ENCODE results near the gene CHST3.

Gene CHST3

GRCh38 chr10:71995887-71996575 is 31.8 kb downstream of the CHST3 start:
- no peak for DNase-seq

DNA sequence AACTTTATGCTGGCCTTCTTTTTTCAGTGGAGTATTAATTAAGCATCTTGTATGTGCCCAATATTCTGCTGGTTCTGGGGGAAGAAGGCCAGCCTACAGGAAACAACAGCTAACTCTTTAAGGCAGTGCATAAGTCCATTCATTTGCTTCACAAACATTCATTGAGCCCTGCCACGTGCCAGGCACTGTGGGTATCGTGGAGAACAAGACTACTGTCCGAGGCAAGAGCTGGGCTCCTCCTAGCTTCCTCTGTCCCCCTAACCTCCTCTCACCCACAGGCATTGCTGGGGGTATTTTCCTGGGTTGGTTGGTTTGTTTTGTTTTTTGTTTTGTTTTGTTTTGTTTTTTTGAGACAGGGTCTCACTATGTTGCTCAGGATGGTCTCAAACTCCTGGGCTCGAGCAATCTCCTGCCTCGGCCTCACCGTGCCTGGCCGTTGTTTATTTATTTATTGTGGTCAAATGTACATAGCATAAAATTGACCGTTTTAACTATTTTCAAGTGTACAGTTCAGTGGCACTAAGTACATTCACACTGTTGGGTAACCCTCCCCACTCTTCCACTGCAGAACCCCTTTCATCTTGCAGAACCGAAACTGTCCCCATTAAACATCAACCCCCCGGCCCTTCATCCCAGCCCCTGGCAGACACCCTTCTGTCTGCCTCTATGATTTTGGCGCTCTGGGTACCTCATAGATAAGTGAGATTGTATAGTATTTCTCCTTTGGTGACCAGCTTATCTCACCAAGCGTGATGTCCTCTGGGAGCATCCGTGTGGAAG is 32.6 kb downstream of the CHST3 start:
- DNase-seq, result no peak

GRCh38 chr10:71998119-71998839 is 34.1 kb downstream of the CHST3 start:
- no peak for DNase-seq

GRCh38 chr10:71998840-71999194 is 34.6 kb downstream of the CHST3 start:
- no peak for DNase-seq

DNA sequence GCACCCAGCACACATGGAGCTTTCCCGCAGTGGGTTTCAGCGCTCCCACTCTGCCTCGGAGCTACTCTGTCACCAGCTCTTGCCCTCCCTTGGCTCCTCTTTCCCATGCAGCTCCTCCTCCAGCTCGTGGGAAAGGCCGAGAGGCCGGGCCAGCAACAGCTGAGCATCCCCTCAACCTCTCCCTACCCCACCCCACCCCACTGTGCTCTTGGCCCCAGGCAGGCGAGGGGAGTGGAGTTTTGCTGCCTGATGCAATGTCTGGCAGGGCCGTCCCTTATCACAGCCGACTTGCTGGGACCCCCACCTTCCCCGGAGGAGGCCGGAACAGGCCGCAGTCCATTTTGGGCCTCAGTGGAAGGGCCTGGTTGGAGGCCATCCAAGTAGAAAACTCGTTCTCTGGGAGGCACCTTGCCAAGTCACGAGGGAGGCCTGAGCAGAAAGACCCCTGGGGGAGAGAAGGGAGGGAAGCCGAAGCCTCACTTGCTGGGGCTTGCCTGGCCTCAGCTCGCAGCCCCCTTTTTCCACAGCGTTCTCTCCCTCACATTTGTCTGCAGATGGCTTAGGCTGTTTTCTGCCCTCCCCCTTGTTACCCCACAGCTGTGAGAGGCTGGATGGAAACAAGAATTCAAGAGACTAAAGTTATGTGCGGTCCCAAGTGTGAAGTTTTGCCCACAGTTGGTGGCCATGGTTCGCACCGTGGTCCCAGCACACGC is 35.3 kb downstream of the CHST3 start:
- DNase-seq, result peak; percentile 75

DNA sequence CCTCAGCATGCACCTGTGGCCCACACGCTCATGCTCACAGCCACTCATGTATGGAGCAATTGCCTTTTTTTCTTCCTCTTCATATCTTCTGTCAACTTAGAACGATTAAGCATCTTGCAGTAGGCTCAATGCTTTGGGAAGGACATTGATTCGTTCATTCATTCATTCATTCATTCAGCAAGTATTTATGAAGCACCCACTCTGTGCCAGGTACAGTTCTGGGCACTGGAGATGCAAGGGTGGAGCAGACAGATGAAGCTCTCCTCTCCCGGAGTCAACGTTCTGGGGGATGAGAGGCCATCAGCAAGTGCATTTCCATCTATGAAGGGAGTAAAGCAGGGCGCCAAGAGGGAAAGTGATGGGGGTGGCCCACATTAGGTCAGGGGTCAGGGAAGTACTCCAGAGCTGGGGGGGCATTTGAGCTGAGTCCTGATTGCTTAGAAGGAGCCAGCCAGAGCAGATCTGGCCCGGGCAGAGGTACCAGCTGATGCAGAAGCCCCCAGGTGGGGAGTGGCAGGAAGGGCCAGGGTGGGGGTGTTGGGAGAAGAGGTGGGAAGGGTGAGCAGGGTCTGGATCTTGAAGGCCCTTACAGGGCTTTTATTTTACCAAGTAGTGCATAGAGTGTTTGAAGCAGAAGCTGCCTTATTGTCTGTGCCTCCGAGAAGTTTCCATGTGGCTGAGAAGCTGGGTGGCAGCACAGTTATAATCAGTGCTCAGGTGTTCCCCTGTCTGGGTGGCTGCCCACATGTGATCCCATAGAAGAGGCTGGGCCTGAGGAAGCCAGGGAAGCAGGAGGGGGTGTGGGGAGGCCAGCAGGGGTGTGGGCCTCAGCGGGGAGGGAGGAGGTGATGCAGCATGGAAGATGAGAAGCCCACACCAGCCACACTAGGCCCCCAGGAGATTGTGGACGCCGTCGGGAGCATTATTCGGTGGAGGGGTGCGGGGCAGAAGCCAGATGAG is 36.2 kb downstream of the CHST3 start:
- peak; percentile 83 for DNase-seq

DNA sequence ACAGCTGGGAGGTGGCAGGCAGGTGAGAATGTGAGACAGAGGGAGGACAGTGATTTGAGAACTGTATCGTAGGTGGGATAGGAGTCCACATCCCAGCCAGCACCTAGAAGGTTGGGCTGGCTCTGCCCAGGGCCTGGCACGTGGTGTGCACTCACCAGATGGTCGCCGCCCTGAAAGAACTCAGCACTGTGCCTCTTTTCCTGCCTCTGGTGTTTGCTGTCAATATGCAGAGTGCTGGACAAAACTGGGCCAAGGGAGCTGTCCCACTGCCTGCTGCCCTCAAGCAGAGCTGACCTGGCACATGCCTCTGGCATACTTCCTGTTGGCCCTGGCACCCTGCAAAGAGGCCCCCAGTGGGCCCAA is 36.8 kb downstream of the CHST3 start:
- DNase-seq, result no peak

- DNase-seq, result no peak
These were observed 38.4 kb downstream of the CHST3 start for GRCh38 chr10:72002354-72003295.

GRCh38 chr10:72006026-72006425 is 41.8 kb downstream of the CHST3 start:
- no peak for DNase-seq

DNA sequence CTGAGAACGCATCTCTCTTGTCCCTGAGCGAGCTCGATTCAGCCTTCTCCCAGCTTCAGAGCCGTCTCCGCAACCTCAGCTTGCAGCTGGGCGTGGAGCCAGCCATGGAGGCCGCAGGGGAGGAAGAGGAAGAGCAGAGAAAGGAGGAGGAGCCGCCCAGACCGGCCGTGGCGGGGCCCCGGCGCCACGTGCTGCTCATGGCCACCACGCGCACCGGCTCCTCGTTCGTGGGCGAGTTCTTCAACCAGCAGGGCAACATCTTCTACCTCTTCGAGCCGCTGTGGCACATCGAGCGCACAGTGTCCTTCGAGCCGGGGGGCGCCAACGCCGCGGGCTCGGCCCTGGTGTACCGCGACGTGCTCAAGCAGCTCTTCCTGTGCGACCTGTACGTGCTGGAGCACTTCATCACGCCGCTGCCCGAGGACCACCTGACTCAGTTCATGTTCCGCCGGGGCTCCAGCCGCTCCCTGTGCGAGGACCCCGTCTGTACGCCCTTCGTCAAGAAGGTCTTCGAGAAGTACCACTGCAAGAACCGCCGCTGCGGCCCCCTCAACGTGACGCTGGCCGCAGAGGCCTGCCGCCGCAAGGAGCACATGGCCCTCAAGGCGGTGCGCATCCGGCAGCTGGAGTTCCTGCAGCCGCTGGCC is 43.2 kb downstream of the CHST3 start:
- no peak for DNase-seq

DNA sequence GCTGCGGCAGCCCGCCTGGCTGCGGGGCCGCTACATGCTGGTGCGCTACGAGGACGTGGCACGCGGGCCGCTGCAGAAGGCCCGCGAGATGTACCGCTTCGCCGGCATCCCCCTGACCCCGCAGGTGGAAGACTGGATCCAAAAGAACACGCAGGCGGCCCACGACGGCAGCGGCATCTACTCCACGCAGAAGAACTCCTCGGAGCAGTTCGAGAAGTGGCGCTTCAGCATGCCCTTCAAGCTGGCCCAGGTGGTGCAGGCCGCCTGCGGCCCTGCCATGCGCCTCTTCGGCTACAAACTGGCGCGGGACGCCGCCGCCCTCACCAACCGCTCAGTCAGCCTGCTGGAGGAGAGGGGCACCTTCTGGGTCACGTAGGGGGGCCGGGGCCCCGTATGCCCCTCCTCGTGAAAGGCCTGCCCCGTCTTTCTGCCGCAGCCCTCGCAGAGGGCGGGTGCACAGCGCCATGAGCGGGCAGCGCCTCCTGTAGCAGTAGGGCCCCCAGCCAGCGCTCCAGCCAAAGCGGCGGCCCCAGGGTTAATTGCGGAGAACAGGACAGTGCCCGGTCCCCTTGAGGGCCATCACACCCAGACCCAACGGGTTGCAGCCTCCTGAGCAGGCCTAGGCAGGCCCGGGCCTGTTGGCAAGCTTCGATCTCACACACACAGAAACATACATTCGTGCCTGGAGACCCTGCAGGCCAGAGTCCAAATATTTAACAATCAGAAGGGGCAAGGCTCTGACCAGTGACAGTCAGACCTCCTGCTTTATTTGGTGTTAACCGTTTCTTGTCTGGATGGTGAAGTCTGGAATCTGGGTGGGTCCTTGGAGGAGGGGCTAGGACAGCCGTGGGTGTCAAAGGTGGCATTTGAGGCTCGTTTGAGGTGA is 44.1 kb downstream of the CHST3 start:
- no peak for DNase-seq

GRCh38 chr10:72009051-72009424 is 44.8 kb downstream of the CHST3 start:
- DNase-seq, result no peak

DNA sequence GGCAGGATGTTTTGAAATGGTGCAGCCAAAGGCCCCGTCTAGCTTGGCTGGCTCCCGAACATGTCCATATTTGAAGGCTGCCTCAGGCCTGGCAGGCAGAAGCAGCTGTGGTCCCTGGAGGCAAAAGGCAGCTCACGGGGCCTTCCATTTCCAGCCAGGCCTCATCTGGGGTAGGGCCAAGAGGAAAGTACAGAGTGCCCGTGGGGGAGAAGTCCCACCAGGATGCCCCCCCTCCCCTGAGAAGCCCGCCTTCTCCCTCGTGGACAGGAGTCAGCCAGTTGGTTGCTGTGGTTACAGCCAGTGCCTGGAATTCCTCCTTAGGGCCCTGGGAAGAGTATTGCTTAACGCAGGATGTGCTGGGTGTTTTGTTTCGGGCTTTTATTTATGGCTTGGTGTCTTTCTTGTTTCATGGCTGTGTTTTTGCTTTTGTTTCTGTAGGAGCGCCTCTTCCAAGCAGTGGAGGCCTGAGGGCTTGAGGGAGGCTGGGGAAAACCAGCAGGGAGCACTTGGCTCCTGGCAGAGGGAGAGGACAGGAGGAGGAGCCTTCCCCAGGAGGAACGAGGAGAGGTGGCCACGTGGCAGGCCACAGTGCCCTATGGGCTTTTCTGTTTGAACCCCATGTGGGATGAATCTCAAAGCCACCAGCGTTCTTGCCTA is 45.4 kb downstream of the CHST3 start:
- DNase-seq, result no peak

GRCh38 chr10:72010234-72010973 is 46.2 kb downstream of the CHST3 start:
- DNase-seq, result no peak

DNA sequence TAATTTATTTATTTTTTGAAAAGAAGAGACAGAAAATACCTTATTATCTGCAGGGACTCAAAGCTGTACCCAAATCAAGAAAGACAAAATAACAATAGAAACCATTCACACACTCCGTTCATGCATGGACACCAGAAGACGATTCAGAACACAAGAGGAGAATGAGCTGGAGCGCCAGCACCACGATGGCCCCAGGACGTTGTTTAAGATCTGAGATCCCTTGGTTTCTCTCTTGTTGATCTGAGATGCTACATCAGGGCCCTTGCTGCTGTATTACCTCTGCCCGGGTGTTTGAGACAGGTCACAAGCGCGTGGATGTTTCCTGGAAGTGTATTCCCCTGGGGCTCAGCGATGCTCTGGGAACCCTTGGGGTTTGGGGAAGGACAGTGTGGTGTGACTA is 46.8 kb downstream of the CHST3 start:
- no peak for DNase-seq

DNA sequence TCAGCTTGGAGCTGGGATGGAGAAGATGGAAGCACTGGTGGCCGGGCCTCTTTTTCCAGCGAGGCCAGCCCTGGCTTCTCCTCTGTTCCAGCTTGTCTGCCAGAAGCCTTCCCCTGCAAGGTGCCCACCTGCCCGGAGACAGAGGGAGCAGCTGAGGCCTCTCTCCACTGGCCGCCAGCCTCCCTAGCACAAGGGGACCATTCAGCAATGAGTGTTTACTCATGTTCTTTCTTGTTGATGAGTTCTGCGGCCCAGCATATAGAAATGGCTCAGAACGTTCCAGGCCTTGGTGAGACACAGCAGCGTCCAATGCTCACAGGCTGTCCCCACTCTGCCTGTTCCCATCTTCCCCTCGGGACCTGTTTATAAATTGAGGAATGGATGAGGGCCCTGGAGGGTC is 47.3 kb downstream of the CHST3 start:
- DNase-seq, result no peak

DNA sequence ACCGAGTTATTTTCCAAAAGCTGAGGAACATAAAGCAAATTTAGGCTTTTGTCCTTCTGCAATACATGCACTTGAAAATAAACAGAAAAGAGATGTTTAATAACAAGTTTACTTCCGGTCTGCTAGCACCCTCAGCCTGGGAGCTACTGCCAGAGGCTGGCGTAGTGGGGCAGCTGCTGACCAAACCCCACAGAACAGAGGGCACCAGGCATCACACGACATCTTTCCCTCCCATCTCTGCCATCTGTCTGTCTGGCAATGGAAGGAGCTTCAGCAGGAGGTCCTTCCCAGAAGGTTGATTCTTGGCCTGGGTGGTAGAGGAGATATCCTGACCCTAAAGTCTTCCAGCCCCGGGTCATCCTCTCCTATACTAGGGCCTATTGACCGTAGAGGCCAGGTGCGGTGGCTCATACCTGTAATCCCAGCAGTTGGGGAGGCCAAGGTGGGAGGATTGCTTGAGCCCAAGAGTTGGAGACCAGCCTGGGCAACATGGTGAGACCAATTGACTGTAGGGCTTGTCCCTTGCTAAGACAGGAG is 47.8 kb downstream of the CHST3 start:
- no peak for DNase-seq

GRCh38 chr10:72012796-72013195 is 48.6 kb downstream of the CHST3 start:
- no peak for DNase-seq
